IMR-90 (cell line): ENCODE measurements around the gene TBC1D22B.
A peak's percentile ranks its signal among the peaks of the same experiment; 100 is the strongest.

ENCODE experiments used
- CEBPB ChIP-seq: IDR thresholded peaks from 2 replicates; pipeline ENCODE4 v1.6.1; 2012; ENCODE audit warnings: low read depth, low read length, improper control_type of control experiment
- CTCF ChIP-seq: conservative IDR thresholded peaks from 2 replicates; pipeline ENCODE4 v1.5.1; 2012; ENCODE audit warnings: mild to moderate bottlenecking, low read depth, low read length, improper control_type of control experiment
- MAZ ChIP-seq: IDR thresholded peaks from 2 replicates; pipeline ENCODE4 v1.6.1; 2012; ENCODE audit warnings: low read depth, mild to moderate bottlenecking, low read length, improper control_type of control experiment, moderate library complexity, borderline replicate concordance
- MXI1 ChIP-seq: IDR thresholded peaks from 2 replicates; pipeline ENCODE4 v1.6.1; 2012; ENCODE audit warnings: low read depth, mild to moderate bottlenecking, low read length, moderate library complexity, borderline replicate concordance
- NFE2L2 ChIP-seq: fragments of 150-350 bp; IDR thresholded peaks from 2 replicates; pipeline ENCODE4 v1.6.1; 2016; ENCODE audit warnings: low read depth, mild to moderate bottlenecking, low read length
- POLR2A ChIP-seq: IDR thresholded peaks from 2 replicates; pipeline ENCODE4 v1.6.1; 2012; ENCODE audit warnings: mild to moderate bottlenecking, low read depth, low read length
- RCOR1 ChIP-seq: IDR thresholded peaks from 2 replicates; pipeline ENCODE4 v1.6.1; 2012; ENCODE audit warnings: mild to moderate bottlenecking, low read length, improper control_type of control experiment; ENCODE audit not compliant: insufficient replicate concordance
- RFX5 ChIP-seq: IDR thresholded peaks from 2 replicates; pipeline ENCODE4 v1.8.0; 2012; ENCODE audit warnings: low read depth, mild to moderate bottlenecking, low read length, moderate library complexity

- TF ChIP-seq POLR2A (no peak), CTCF (peak; percentile 52), MXI1 (no peak), CEBPB (no peak), RCOR1 (no peak), MAZ (no peak), NFE2L2 (no peak), RFX5 (no peak)
Measured at GRCh38 chr6:37314487-37315156, 57.0 kb downstream of the TBC1D22B start.
